HEK293 (cell line): Measurements from ENCODE around the gene DLEC1.
A peak's percentile ranks its signal among the peaks of the same experiment; 100 is the strongest.

Source experiments
- CTCF ChIA-PET: fragments of 350-600 bp; formaldehyde crosslinking; extraction: SDS; loops from one replicate; lab custom pipeline; 2021; ENCODE audit warnings: antibody characterized with exemption; lab: Yijun Ruan, JAX
- POLR2A ChIA-PET: fragments of 300-600 bp; formaldehyde crosslinking; extraction: SDS; loops from one replicate; lab custom pipeline; 2020; ENCODE audit warnings: antibody characterized with exemption, inconsistent platforms; lab: Yijun Ruan, JAX
- H3K27ac ChIP-seq: fragments of 200-500 bp; sonication (Bioruptor generic); 2 replicates; pipeline ENCODE4 v1.5.1; 2014; ENCODE audit warnings: low read depth, low read length, control low read depth, inconsistent platforms; ENCODE audit errors: extremely low read depth
- H3K36me3 ChIP-seq, 2 experiments: fragments of 200-500 bp in 1 of 2; sonication (Bioruptor generic) in 1 of 2; 1 replicate in 1 of 2; 2 replicates in 1 of 2; pipeline ENCODE4 v1.5.1; 2014 to 2017; ENCODE audit warnings: inconsistent platforms in 2 of 2, low read length in 2 of 2; ENCODE audit not compliant: control insufficient read depth in 2 of 2, insufficient read depth in 1 of 2
- H3K4me1 ChIP-seq: fragments of 200-500 bp; sonication (Bioruptor generic); 2 replicates; pipeline ENCODE4 v1.5.1; 2014; ENCODE audit warnings: mild to moderate bottlenecking, low read length, inconsistent platforms; ENCODE audit not compliant: control insufficient read depth, insufficient read depth
- H3K4me3 ChIP-seq: 2 replicates; pipeline ENCODE4 v1.5.1; 2011; ENCODE audit warnings: low read depth, mild to moderate bottlenecking, control low read depth, low read length, moderate library complexity
- H3K9me3 ChIP-seq: fragments of 200-500 bp; sonication (Bioruptor generic); 2 replicates; pipeline ENCODE4 v1.5.1; 2014; ENCODE audit warnings: low read depth, low read length, inconsistent platforms; ENCODE audit not compliant: control insufficient read depth, insufficient read depth
- GLIS1 ChIP-seq: fragments of 450-650 bp; formaldehyde crosslinking; IDR thresholded peaks from 2 replicates; pipeline ENCODE4 v1.5.1; 2016; ENCODE audit warnings: missing biosample characterization, missing genetic modification characterization
- GLIS2 ChIP-seq: fragments of 450-650 bp; formaldehyde crosslinking; IDR thresholded peaks from 2 replicates; pipeline ENCODE4 v1.5.1; 2016; ENCODE audit warnings: missing biosample characterization, missing genetic modification characterization
- KLF10 ChIP-seq: fragments of 450-650 bp; IDR thresholded peaks from 2 replicates; pipeline ENCODE4 v1.5.1; 2018; ENCODE audit warnings: missing biosample characterization, mild to moderate bottlenecking, missing genetic modification characterization
- PATZ1 ChIP-seq: fragments of 450-650 bp; formaldehyde crosslinking; IDR thresholded peaks from 2 replicates; pipeline ENCODE4 v1.5.1; 2016; ENCODE audit warnings: missing biosample characterization, missing genetic modification characterization
- TRIM28 ChIP-seq: IDR thresholded peaks from 2 replicates; pipeline ENCODE4 v1.6.1; 2011; ENCODE audit warnings: low read length, control low read depth, borderline replicate concordance
- ZBTB10 ChIP-seq: fragments of 450-650 bp; formaldehyde crosslinking; IDR thresholded peaks from 2 replicates; pipeline ENCODE4 v1.5.1; 2016; ENCODE audit warnings: missing biosample characterization, missing genetic modification characterization
- ZBTB20 ChIP-seq: fragments of 450-650 bp; formaldehyde crosslinking; IDR thresholded peaks from 2 replicates; pipeline ENCODE4 v1.5.1; 2016; ENCODE audit warnings: missing biosample characterization, missing genetic modification characterization
- ZBTB26 ChIP-seq: fragments of 450-650 bp; formaldehyde crosslinking; optimal IDR thresholded peaks from 2 replicates; pipeline ENCODE3; 2016; ENCODE audit warnings: missing biosample characterization, mild to moderate bottlenecking, missing genetic modification characterization
- ZFHX2 ChIP-seq: fragments of 450-650 bp; formaldehyde crosslinking; conservative IDR thresholded peaks from 2 replicates; pipeline ENCODE4 v1.5.1; 2016; ENCODE audit warnings: missing biosample characterization, missing genetic modification characterization
- ZIC2 ChIP-seq: fragments of 450-650 bp; formaldehyde crosslinking; IDR thresholded peaks from 2 replicates; pipeline ENCODE4 v1.5.1; 2016; ENCODE audit warnings: missing biosample characterization, missing genetic modification characterization
- ZNF121 ChIP-seq: fragments of 450-650 bp; formaldehyde crosslinking; IDR thresholded peaks from 2 replicates; pipeline ENCODE4 v1.5.1; 2016; ENCODE audit warnings: missing biosample characterization, missing genetic modification characterization
- ZNF155 ChIP-seq: fragments of 450-650 bp; formaldehyde crosslinking; IDR thresholded peaks from 2 replicates; pipeline ENCODE4 v1.5.1; 2016; ENCODE audit warnings: missing biosample characterization, missing genetic modification characterization
- ZNF302 ChIP-seq: fragments of 450-650 bp; formaldehyde crosslinking; IDR thresholded peaks from 2 replicates; pipeline ENCODE4 v1.5.1; 2016; ENCODE audit warnings: missing biosample characterization, missing genetic modification characterization, low read depth
- ZNF341 ChIP-seq: fragments of 450-650 bp; formaldehyde crosslinking; IDR thresholded peaks from 2 replicates; pipeline ENCODE4; 2016; ENCODE audit warnings: low read depth, missing biosample characterization, missing genetic modification characterization
- ZNF398 ChIP-seq: fragments of 450-650 bp; formaldehyde crosslinking; IDR thresholded peaks from 2 replicates; pipeline ENCODE4 v1.5.1; 2017; ENCODE audit warnings: missing biosample characterization, missing genetic modification characterization
- ZNF433 ChIP-seq: fragments of 450-650 bp; formaldehyde crosslinking; IDR thresholded peaks from 2 replicates; pipeline ENCODE4 v1.5.1; 2016; ENCODE audit warnings: missing biosample characterization, missing genetic modification characterization, low read depth
- ZNF473 ChIP-seq: fragments of 450-650 bp; formaldehyde crosslinking; IDR thresholded peaks from 2 replicates; pipeline ENCODE4 v1.5.1; 2017; ENCODE audit warnings: missing biosample characterization, missing genetic modification characterization
- ZNF513 ChIP-seq: fragments of 450-650 bp; IDR thresholded peaks from 2 replicates; pipeline ENCODE4 v1.5.1; 2018; ENCODE audit warnings: missing biosample characterization, missing genetic modification characterization
- ZNF571 ChIP-seq: fragments of 450-650 bp; formaldehyde crosslinking; IDR thresholded peaks from 2 replicates; pipeline ENCODE4 v1.5.0; 2017; ENCODE audit warnings: missing biosample characterization, missing genetic modification characterization
- ZNF660 ChIP-seq: fragments of 450-650 bp; IDR thresholded peaks from 2 replicates; pipeline ENCODE4 v1.5.1; 2018; ENCODE audit warnings: missing biosample characterization, mild to moderate bottlenecking, missing genetic modification characterization
- ZNF76 ChIP-seq: fragments of 450-650 bp; formaldehyde crosslinking; IDR thresholded peaks from 2 replicates; pipeline ENCODE4; 2016; ENCODE audit warnings: low read depth, missing biosample characterization, missing genetic modification characterization, borderline replicate concordance
- ZNF837 ChIP-seq: fragments of 450-650 bp; formaldehyde crosslinking; IDR thresholded peaks from 2 replicates; pipeline ENCODE4 v1.5.1; 2016; ENCODE audit warnings: missing biosample characterization, missing genetic modification characterization
- ZSCAN5A ChIP-seq: fragments of 450-650 bp; formaldehyde crosslinking; IDR thresholded peaks from 2 replicates; pipeline ENCODE4 v1.5.1; 2016; ENCODE audit warnings: missing biosample characterization, missing genetic modification characterization

DLEC1 gene

GRCh38 chr3:38164952-38165721, 126.1 kb downstream of the DLEC1 start, which contains the start of gene OXSR1 (continued):
- TF ChIP-seq ZNF302 (tag by site-specific recombination) (no peak), TRIM28 (0 out of 2 replicates have a peak, but pooled peaks have one; percentile 49), ZNF433 (tag by site-specific recombination) (no peak), ZNF473 (tag by site-specific recombination) (no peak)

GRCh38 chr3:38165722-38166387, 126.8 kb downstream of the DLEC1 start:
- Histone ChIP-seq H3K4me3 (peak overlapping the region; percentile 80), H3K9me3 (no peaks in the 10 kb centered on the region), H3K36me3 (no peaks in the 10 kb centered on the region), H3K27ac (peak overlapping the region; percentile 82; the same call in 1 of the 2 replicates), H3K4me1 (no peaks in the 10 kb centered on the region)
- ChIA-PET CTCF (interaction anchor here (0.7 to 0.8 kb wide), 2 partner anchors 12 to 14 kb away, joined by 3 to 6 read pairs; no protein-coding TSS in a partner anchor), POLR2A (interaction anchor here (0.6 to 4.1 kb wide), 8 partner anchors 11 to 180 kb away, joined by 3 to 48 read pairs (median 4); partner anchors contain the start of genes ACAA1, MYD88 and XYLB)
- TF ChIP-seq ZFHX2 (tag by site-specific recombination): peak; percentile 8; the same call in 1 of the 2 replicates
- TF ChIP-seq ZBTB10 (tag by site-specific recombination): 0 out of 2 replicates have a peak, but pooled peaks have one; percentile 38
- no peak for TF ChIP-seq ZNF837 (tag by site-specific recombination)
- 0 out of 2 replicates have a peak, but pooled peaks have one; percentile 3 for TF ChIP-seq ZNF513 (tag by site-specific recombination)
- peak; percentile 77 for TF ChIP-seq ZNF398 (tag by site-specific recombination)
- 0 out of 2 replicates have a peak, but pooled peaks have one; percentile 3 for TF ChIP-seq KLF10
- TF ChIP-seq PATZ1 (tag by site-specific recombination): peak; percentile 44; the same call in 1 of the 2 replicates
- TF ChIP-seq GLIS2 (tag by site-specific recombination): peak; percentile 80; the same call in 1 of the 2 replicates
- TF ChIP-seq ZNF571: no peak
- TF ChIP-seq ZBTB26 (tag by site-specific recombination): peak; percentile 83
- 0 out of 2 replicates have a peak, but pooled peaks have one; percentile 49 for TF ChIP-seq ZSCAN5A (tag by site-specific recombination)
- peak; percentile 46 for TF ChIP-seq ZBTB20 (tag by site-specific recombination)
- no peak for TF ChIP-seq ZNF155 (tag by site-specific recombination)
- TF ChIP-seq ZNF121 (tag by site-specific recombination): peak; percentile 6; the same call in 1 of the 2 replicates
- peak; percentile 96 for TF ChIP-seq ZNF341
- TF ChIP-seq GLIS1 (tag by site-specific recombination): peak; percentile 53; the same call in 1 of the 2 replicates
- TF ChIP-seq ZNF76 (tag by site-specific recombination): peak; percentile 46; the same call in 1 of the 2 replicates
- TF ChIP-seq ZIC2 (tag by site-specific recombination): peak; percentile 67
- TF ChIP-seq ZNF660 (tag by site-specific recombination): 0 out of 2 replicates have a peak, but pooled peaks have one; percentile 13
